H1 (cell line): Measurements from ENCODE around the gene MYO9B.

Experiments used
- GABPA ChIP-seq: IDR thresholded peaks from 2 replicates; pipeline ENCODE4 v1.6.1; 2011; ENCODE audit warnings: mild to moderate bottlenecking, low read length, moderate library complexity, borderline replicate concordance; ENCODE audit not compliant: insufficient read depth
- POLR2A ChIP-seq, 2 experiments: IDR thresholded peaks; 1 replicate in 1 of 2; 2 replicates in 1 of 2; pipeline ENCODE4 v1.6.1; 2011; ENCODE audit warnings: low read depth in 2 of 2, low read length in 2 of 2, mild to moderate bottlenecking in 2 of 2; ENCODE audit errors: control extremely low read depth in 1 of 2
- ZNF274 ChIP-seq: IDR thresholded peaks from 2 replicates; pipeline ENCODE4 v1.7.0; 2012; ENCODE audit warnings: low read length, borderline replicate concordance; ENCODE audit errors: extremely low read depth
- TF ChIP-seq, protein P1 (sequence below), 3 experiments: IDR thresholded peaks; 1 replicate in 2 of 3; 2 replicates in 1 of 3; pipeline versions ENCODE4 v1.5.1 to v1.6.1; 2011; ENCODE audit warnings: low read length in 3 of 3, mild to moderate bottlenecking in 3 of 3, inconsistent platforms in 2 of 3, low read depth in 1 of 3, moderate library complexity in 1 of 3; ENCODE audit not compliant: insufficient read depth in 1 of 3; ENCODE audit errors: control extremely low read depth in 1 of 3
- TF ChIP-seq, protein P2 (sequence below): IDR thresholded peaks from 2 replicates; pipeline ENCODE4 v1.6.1; 2011; ENCODE audit warnings: low read length, improper control_type of control experiment

DNA sequence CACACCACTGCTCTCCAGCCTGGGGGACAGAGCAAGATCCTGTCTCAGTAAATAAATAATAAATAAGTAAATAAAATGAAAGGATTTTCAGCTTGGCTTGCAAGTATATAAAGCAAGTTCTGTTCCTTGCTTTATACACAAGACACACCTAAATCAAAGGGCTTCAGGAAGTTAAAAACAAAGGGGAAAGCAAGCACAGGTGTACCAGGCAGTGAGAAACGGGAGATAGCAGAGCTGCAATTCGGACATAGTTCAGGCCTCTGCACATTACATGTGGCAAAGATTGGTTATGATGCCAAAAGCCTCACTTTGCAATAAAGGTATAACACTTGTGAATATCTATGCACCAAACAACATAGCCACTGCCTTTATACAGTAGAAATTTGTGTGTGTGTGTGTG is 47.5 kb downstream of the MYO9B start:
- TF ChIP-seq, protein P1, sequence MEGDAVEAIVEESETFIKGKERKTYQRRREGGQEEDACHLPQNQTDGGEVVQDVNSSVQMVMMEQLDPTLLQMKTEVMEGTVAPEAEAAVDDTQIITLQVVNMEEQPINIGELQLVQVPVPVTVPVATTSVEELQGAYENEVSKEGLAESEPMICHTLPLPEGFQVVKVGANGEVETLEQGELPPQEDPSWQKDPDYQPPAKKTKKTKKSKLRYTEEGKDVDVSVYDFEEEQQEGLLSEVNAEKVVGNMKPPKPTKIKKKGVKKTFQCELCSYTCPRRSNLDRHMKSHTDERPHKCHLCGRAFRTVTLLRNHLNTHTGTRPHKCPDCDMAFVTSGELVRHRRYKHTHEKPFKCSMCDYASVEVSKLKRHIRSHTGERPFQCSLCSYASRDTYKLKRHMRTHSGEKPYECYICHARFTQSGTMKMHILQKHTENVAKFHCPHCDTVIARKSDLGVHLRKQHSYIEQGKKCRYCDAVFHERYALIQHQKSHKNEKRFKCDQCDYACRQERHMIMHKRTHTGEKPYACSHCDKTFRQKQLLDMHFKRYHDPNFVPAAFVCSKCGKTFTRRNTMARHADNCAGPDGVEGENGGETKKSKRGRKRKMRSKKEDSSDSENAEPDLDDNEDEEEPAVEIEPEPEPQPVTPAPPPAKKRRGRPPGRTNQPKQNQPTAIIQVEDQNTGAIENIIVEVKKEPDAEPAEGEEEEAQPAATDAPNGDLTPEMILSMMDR (IDR thresholded peaks at IDR 0.05; ENCODE audit: control extremely low read depth in 1 of 3, insufficient read depth in 1 of 3, low read depth in 1 of 3, low read length in 3 of 3), result no peak
- TF ChIP-seq GABPA, result no peak
- no peak for TF ChIP-seq ZNF274
- TF ChIP-seq POLR2A (IDR thresholded peaks at IDR 0.05; ENCODE audit: control extremely low read depth in 1 of 2, low read depth in 2 of 2, low read length in 2 of 2), result no peak
- TF ChIP-seq, protein P2, sequence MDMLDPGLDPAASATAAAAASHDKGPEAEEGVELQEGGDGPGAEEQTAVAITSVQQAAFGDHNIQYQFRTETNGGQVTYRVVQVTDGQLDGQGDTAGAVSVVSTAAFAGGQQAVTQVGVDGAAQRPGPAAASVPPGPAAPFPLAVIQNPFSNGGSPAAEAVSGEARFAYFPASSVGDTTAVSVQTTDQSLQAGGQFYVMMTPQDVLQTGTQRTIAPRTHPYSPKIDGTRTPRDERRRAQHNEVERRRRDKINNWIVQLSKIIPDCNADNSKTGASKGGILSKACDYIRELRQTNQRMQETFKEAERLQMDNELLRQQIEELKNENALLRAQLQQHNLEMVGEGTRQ, result no peak
